CD4-positive, alpha-beta T cell (primary cell): ENCODE measurements around the gene DNAJC17. TPM values are rescaled to one million over a fixed set of nuclear protein-coding genes. Genes with fewer than 3 reads are reported as not detected.

Source experiments
- ATAC-seq: fragments of 200-7000 bp; cut with Tn5 transposase; one replicate; pipeline ENCODE4 v1.10.0; 2022; ENCODE audit warnings: mild to moderate bottlenecking; ENCODE audit not compliant: poor library complexity
- CTCF ChIA-PET: fragments of 350-600 bp; sonication (Branson Sonifier 250); formaldehyde crosslinking; loops from one replicate; lab custom pipeline; 2021; ENCODE audit warnings: antibody characterized with exemption, inconsistent platforms; lab: Charles Lee
- POLR2A ChIA-PET: fragments of 350-600 bp; sonication (Branson Sonifier 250); formaldehyde crosslinking; loops from one replicate; lab custom pipeline; 2021; ENCODE audit warnings: antibody characterized with exemption, inconsistent platforms; lab: Charles Lee
- DNase-seq, 14 experiments: peaks; one replicate each; pipeline ENCODE4 v3.0.0-alpha.2; 2013 to 2020; ENCODE audit warnings: mixed read lengths in 2 of 14
- H3K27ac ChIP-seq, 2 donors: one replicate each; pipeline versions ENCODE4 v1.5.1 to v1.7.0; 2013; ENCODE audit warnings: low read length in 2 of 2, low read depth in 1 of 2, mild to moderate bottlenecking in 1 of 2
- H3K27me3 ChIP-seq, 2 experiments: 1 replicate in 1 of 2; 2 replicates in 1 of 2; pipeline versions ENCODE4 v1.6.1 to v1.7.0; 2013; ENCODE audit warnings: low read length in 2 of 2, control low read depth in 1 of 2, mild to moderate bottlenecking in 1 of 2, moderate library complexity in 1 of 2; ENCODE audit not compliant: insufficient read depth in 2 of 2, control insufficient read depth in 1 of 2
- H3K36me3 ChIP-seq: one replicate; pipeline ENCODE4 v1.6.1; 2013; ENCODE audit warnings: low read length, control low read depth; ENCODE audit not compliant: insufficient read depth
- H3K4me1 ChIP-seq: one replicate; pipeline ENCODE4 v1.6.1; 2013; ENCODE audit warnings: low read length, control low read depth; ENCODE audit not compliant: insufficient read depth
- H3K4me3 ChIP-seq: one replicate; pipeline ENCODE4 v1.5.1; 2013; ENCODE audit warnings: mild to moderate bottlenecking, low read length, moderate library complexity
- H3K9me3 ChIP-seq, 2 experiments: 1 replicate in 1 of 2; 2 replicates in 1 of 2; pipeline versions ENCODE4 v1.6.1 to v1.7.0; 2013; ENCODE audit warnings: low read length in 2 of 2, mild to moderate bottlenecking in 2 of 2, control low read depth in 1 of 2, moderate library complexity in 1 of 2; ENCODE audit not compliant: control insufficient read depth in 1 of 2, insufficient read depth in 1 of 2
- H3K27ac Mint-ChIP-seq: one replicate; pipeline ENCODE4 v1.8.0; 2020; ENCODE audit warnings: mixed read lengths
- H3K27me3 Mint-ChIP-seq: one replicate; pipeline ENCODE4 v1.8.0; 2021; ENCODE audit warnings: mixed read lengths
- H3K36me3 Mint-ChIP-seq: one replicate; pipeline ENCODE4 v1.8.0; 2021; ENCODE audit warnings: low read depth, mixed read lengths
- H3K4me1 Mint-ChIP-seq: one replicate; pipeline ENCODE4 v1.8.0; 2021; ENCODE audit warnings: low read depth, mixed read lengths
- H3K4me3 Mint-ChIP-seq: one replicate; pipeline ENCODE4 v1.8.0; 2020; ENCODE audit warnings: mild to moderate bottlenecking, mixed read lengths
- H3K9me3 Mint-ChIP-seq: one replicate; pipeline ENCODE4 v1.8.0; 2020; ENCODE audit warnings: mixed read lengths
- intact Hi-C, 2 experiments: fragments of 100-400 bp; cut with DNase I in 1 of 2; cut with micrococcal nuclease in 1 of 2; formaldehyde crosslinking; loops; one replicate each; pipeline versions ENCODE4 v1.15.1 to v1.9.0; 2023 to 2025; cut with DNase I, micrococcal nuclease
- total RNA-seq, 174 experiments: library from RNA in 2 of 174; stranded (reverse) in 2 of 174; gene quantifications; one replicate each; pipeline ENCODE4 v1.2.3 and lab custom pipeline; 2021 to 2026
- TF ChIP-seq, protein P1 (sequence below): fragments of 200-600 bp; IDR thresholded peaks from one replicate; pipeline ENCODE4 v1.8.0; 2022; ENCODE audit warnings: antibody characterized with exemption, mild to moderate bottlenecking

Gene DNAJC17
- total RNA-seq, 2 experiments from 2014 or later = 14.4 to 17.9 TPM

DNA sequence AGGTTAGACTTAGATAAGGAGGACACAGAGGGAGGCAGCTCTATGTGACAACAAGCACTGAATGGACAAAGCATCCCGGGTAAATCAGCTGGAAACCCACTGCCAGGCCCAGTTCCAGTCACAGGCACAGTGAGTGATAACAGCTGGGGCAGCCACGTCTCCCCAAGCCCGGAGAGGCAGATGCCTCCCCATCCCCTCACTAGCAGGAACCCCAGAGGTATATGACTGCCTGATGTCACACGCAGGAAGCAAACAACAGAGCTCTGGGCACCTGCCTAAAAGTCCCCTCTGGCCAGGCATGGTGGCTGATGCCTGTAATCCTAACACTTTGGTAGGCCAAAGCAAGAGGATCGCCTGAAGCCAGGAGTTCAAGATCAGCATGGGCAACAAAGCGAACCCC is 19.3 kb downstream of the DNAJC17 start:
- Mint-ChIP-seq H3K9me3 (no peaks in the 10 kb centered on the region), H3K4me1 (peaks cover 29% of the 10 kb centered on the region), H3K4me3 (no peak overlapping the region), H3K36me3 (peaks cover 10% of the 10 kb centered on the region), H3K27ac (peak overlapping the region; percentile 34), H3K27me3 (no peaks in the 10 kb centered on the region)
- TF ChIP-seq, protein P1, sequence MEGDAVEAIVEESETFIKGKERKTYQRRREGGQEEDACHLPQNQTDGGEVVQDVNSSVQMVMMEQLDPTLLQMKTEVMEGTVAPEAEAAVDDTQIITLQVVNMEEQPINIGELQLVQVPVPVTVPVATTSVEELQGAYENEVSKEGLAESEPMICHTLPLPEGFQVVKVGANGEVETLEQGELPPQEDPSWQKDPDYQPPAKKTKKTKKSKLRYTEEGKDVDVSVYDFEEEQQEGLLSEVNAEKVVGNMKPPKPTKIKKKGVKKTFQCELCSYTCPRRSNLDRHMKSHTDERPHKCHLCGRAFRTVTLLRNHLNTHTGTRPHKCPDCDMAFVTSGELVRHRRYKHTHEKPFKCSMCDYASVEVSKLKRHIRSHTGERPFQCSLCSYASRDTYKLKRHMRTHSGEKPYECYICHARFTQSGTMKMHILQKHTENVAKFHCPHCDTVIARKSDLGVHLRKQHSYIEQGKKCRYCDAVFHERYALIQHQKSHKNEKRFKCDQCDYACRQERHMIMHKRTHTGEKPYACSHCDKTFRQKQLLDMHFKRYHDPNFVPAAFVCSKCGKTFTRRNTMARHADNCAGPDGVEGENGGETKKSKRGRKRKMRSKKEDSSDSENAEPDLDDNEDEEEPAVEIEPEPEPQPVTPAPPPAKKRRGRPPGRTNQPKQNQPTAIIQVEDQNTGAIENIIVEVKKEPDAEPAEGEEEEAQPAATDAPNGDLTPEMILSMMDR = no peak
- Histone ChIP-seq H3K27ac (no peak overlapping the region), H3K4me1 (peaks cover 25% of the 10 kb centered on the region), H3K4me3 (no peak overlapping the region), H3K27me3 (no peaks in the 10 kb centered on the region), H3K9me3 (no peaks in the 10 kb centered on the region), H3K36me3 (peaks cover 9% of the 10 kb centered on the region)
- CTCF ChIA-PET = interaction anchor here (0.6 to 1.4 kb wide), 5 partner anchors 9 to 114 kb away, joined by 3 read pairs; partner anchors contain the start of genes GCHFR and VPS18
- ATAC-seq (peak; percentile 25), DNase-seq (no peak)
- intact Hi-C loops = no loop called here
- POLR2A ChIA-PET = interaction anchor here (1.0 to 1.5 kb wide), 4 partner anchors 20 to 223 kb away, joined by 3 to 11 read pairs (median 4); partner anchors contain the start of genes CCDC32, DNAJC17, GCHFR and RAD51

DNA sequence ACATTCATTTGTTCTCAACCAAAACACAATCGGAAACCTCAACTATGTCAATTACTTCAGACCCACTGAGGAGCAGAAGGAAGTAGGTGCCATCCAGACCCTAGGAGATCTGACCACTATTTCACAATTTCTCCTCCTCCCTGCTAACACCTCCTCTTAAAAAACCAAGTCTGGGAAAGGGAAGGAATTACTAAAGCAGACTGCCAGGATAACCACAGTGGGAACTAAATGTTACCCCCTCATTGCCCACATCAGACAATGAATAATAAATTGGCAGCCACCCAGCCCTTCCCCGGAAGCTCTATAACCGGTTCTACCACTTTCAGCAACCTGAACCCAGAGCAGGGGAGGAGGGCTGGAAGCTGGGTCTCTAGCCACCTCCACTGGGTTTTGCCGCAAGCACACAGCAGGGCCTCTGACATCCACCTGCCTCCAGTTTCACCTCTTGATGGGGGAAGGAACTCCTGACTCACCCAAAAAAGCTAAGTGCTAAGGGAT is 19.9 kb downstream of the DNAJC17 start:
- CTCF ChIA-PET = interaction anchor here (0.6 to 1.4 kb wide), 5 partner anchors 10 to 113 kb away, joined by 3 read pairs; partner anchors contain the start of genes GCHFR and VPS18
- no peak overlapping the region for H3K4me3 Mint-ChIP-seq
- peaks cover 35% of the 10 kb centered on the region for H3K4me1 Mint-ChIP-seq
- ATAC-seq (peak; percentile 69), DNase-seq (peak in 12 of 14 experiments; percentile 25 to 73 (median 46))
- peaks cover 13% of the 10 kb centered on the region for H3K36me3 Mint-ChIP-seq
- Histone ChIP-seq H3K4me1 (peaks cover 25% of the 10 kb centered on the region), H3K27ac (peak overlapping the region in 1 of 2 donors; percentile 25), H3K9me3 (no peaks in the 10 kb centered on the region), H3K4me3 (no peak overlapping the region), H3K27me3 (no peaks in the 10 kb centered on the region), H3K36me3 (peaks cover 9% of the 10 kb centered on the region)
- no peaks in the 10 kb centered on the region for H3K9me3 Mint-ChIP-seq
- H3K27me3 Mint-ChIP-seq = no peaks in the 10 kb centered on the region
- TF ChIP-seq, protein P1 = no peak
- POLR2A ChIA-PET = interaction anchor here (1.0 to 1.5 kb wide), 3 partner anchors 20 to 223 kb away, joined by 3 to 11 read pairs (median 4); partner anchors contain the start of genes CCDC32, DNAJC17, RAD51 and ZFYVE19
- peak overlapping the region; percentile 34 for H3K27ac Mint-ChIP-seq
- intact Hi-C loops = no loop called here

DNA sequence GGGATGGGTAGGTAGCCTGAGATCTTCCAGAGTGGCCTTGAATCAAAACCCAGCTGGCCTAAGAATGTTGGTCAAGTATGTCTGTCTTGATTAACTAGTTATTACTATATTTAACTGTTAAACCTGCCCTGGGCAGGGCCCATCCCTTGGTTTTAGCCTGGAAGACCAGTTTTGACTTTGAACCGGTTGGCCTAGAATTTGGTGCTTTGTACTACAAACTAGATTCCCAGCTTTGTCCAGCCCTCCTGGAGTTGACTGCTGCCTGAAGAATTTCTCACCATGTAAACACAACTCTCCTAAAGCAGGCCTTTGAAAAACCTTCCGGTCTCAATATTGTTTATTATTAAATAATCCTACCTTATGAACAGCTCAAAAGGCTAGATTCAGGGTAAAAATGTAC is 21.5 kb downstream of the DNAJC17 start:
- H3K27me3 Mint-ChIP-seq = no peaks in the 10 kb centered on the region
- H3K4me3 ChIP-seq = no peak overlapping the region
- TF ChIP-seq, protein P1 = no peak
- H3K36me3 Mint-ChIP-seq = peaks cover 6% of the 10 kb centered on the region
- no peaks in the 10 kb centered on the region for H3K9me3 ChIP-seq
- CTCF ChIA-PET = interaction anchor here (1.7 kb wide), 1 partner anchor 84 kb away, joined by 3 read pairs; no protein-coding TSS in a partner anchor
- H3K27me3 ChIP-seq = no peaks in the 10 kb centered on the region
- intact Hi-C loops = no loop called here
- DNase-seq (no peak), ATAC-seq (no peak)
- H3K27ac Mint-ChIP-seq = no peak overlapping the region
- H3K4me1 Mint-ChIP-seq = peaks cover 36% of the 10 kb centered on the region
- POLR2A ChIA-PET = no interaction called here
- no peak overlapping the region for H3K27ac ChIP-seq
- H3K4me3 Mint-ChIP-seq = no peak overlapping the region
- H3K36me3 ChIP-seq = peaks cover 6% of the 10 kb centered on the region
- no peaks in the 10 kb centered on the region for H3K9me3 Mint-ChIP-seq
- H3K4me1 ChIP-seq = peaks cover 25% of the 10 kb centered on the region
